IPS-20b (cell line): ENCODE measurements around the gene HOXD13.

ENCODE experiments used
- H3K27ac ChIP-seq: one replicate; pipeline ENCODE4 v1.5.1; 2013; ENCODE audit warnings: low read length
- H3K27me3 ChIP-seq: 2 replicates; pipeline ENCODE4 v1.6.1; 2013; ENCODE audit warnings: mild to moderate bottlenecking, low read length, inconsistent platforms; ENCODE audit not compliant: insufficient read depth
- H3K36me3 ChIP-seq: 2 replicates; pipeline ENCODE4 v1.6.1; 2013; ENCODE audit warnings: low read depth, mild to moderate bottlenecking, inconsistent platforms, low read length, moderate library complexity; ENCODE audit not compliant: insufficient read depth
- H3K4me1 ChIP-seq: 2 replicates; pipeline ENCODE4 v1.6.1; 2013; ENCODE audit warnings: mild to moderate bottlenecking, control low read depth, inconsistent platforms, low read length, moderate library complexity; ENCODE audit not compliant: insufficient read depth
- H3K4me3 ChIP-seq: 2 replicates; pipeline ENCODE4 v1.5.1; 2013; ENCODE audit warnings: mild to moderate bottlenecking, low read length, inconsistent platforms
- H3K9ac ChIP-seq: 2 replicates; pipeline ENCODE4 v1.6.1; 2013; ENCODE audit warnings: low read depth, mild to moderate bottlenecking, inconsistent platforms, low read length, moderate library complexity
- H3K9me3 ChIP-seq: 2 replicates; pipeline ENCODE4 v1.6.1; 2013; ENCODE audit warnings: mild to moderate bottlenecking, low read depth, low read length, inconsistent platforms; ENCODE audit not compliant: insufficient read depth

Gene HOXD13

GRCh38 chr2:176128982-176129796, 36.7 kb downstream of the HOXD13 start, which contains the start of gene HOXD8:
HOXD8 (plus strand) TSS chr2:176129705; CDS start chr2:176130367, 662 bp downstream.
- no peak within 1 kb of the TSS for H3K9ac ChIP-seq
- H3K27me3 ChIP-seq: peaks cover 100% of the 10 kb centered on the region

GRCh38 chr2:176129813-176130146, 37.3 kb downstream of the HOXD13 start:
- H3K9me3 ChIP-seq: peaks cover 2% of the 10 kb centered on the region; the same call in 1 of the 2 replicates
- H3K9ac ChIP-seq: no peak overlapping the region
- H3K4me3 ChIP-seq: no peak overlapping the region
- no peaks in the 10 kb centered on the region for H3K36me3 ChIP-seq
- no peaks in the 10 kb centered on the region; the same call in 1 of the 2 replicates for H3K4me1 ChIP-seq
- H3K27ac ChIP-seq: no peak overlapping the region
- H3K27me3 ChIP-seq: peaks cover 100% of the 10 kb centered on the region

More at GRCh38 chr2:176128982-176129796, 36.7 kb downstream of the HOXD13 start, which contains the start of gene HOXD8:
- H3K27ac ChIP-seq: no peak within 1 kb of the TSS
- 0 out of 2 replicates have a peak within 1 kb of the TSS, but pooled peaks have one; percentile 6 for H3K4me3 ChIP-seq
- peaks cover 2% of the 10 kb centered on the region; the same call in 1 of the 2 replicates for H3K9me3 ChIP-seq
- H3K4me1 ChIP-seq: no peaks in the 10 kb centered on the region; the same call in 1 of the 2 replicates
- no peaks in the 10 kb centered on the region for H3K36me3 ChIP-seq

- Histone ChIP-seq H3K9me3 (peaks cover 2% of the 10 kb centered on the region; the same call in 1 of the 2 replicates), H3K27ac (no peak overlapping the region), H3K27me3 (peaks cover 100% of the 10 kb centered on the region), H3K4me1 (no peaks in the 10 kb centered on the region; the same call in 1 of the 2 replicates), H3K36me3 (no peaks in the 10 kb centered on the region), H3K4me3 (no peak overlapping the region), H3K9ac (no peak overlapping the region)
These were observed 37.8 kb downstream of the HOXD13 start for GRCh38 chr2:176130147-176130956.

- Histone ChIP-seq H3K27ac (no peak overlapping the region), H3K27me3 (peaks cover 100% of the 10 kb centered on the region), H3K36me3 (no peaks in the 10 kb centered on the region), H3K9me3 (peaks cover 2% of the 10 kb centered on the region; the same call in 1 of the 2 replicates), H3K9ac (no peak overlapping the region), H3K4me1 (no peaks in the 10 kb centered on the region; the same call in 1 of the 2 replicates), H3K4me3 (no peak overlapping the region)
These were observed 38.7 kb downstream of the HOXD13 start for GRCh38 chr2:176130957-176131847.

- Histone ChIP-seq H3K4me3 (no peak overlapping the region), H3K4me1 (no peaks in the 10 kb centered on the region; the same call in 1 of the 2 replicates), H3K9me3 (peaks cover 2% of the 10 kb centered on the region; the same call in 1 of the 2 replicates), H3K27me3 (peaks cover 100% of the 10 kb centered on the region), H3K27ac (no peak overlapping the region), H3K9ac (no peak overlapping the region), H3K36me3 (no peaks in the 10 kb centered on the region)
These were observed 39.3 kb downstream of the HOXD13 start for GRCh38 chr2:176131848-176132158.

- H3K4me3 ChIP-seq: no peak overlapping the region
- H3K9ac ChIP-seq: no peak overlapping the region
- H3K9me3 ChIP-seq: peaks cover 2% of the 10 kb centered on the region; the same call in 1 of the 2 replicates
- H3K4me1 ChIP-seq: no peaks in the 10 kb centered on the region; the same call in 1 of the 2 replicates
- peaks cover 100% of the 10 kb centered on the region for H3K27me3 ChIP-seq
- H3K36me3 ChIP-seq: no peaks in the 10 kb centered on the region
- no peak overlapping the region for H3K27ac ChIP-seq
These were observed 40.0 kb downstream of the HOXD13 start for GRCh38 chr2:176132205-176133171.

- Histone ChIP-seq H3K4me3 (no peak overlapping the region), H3K9me3 (peaks cover 2% of the 10 kb centered on the region; the same call in 1 of the 2 replicates), H3K36me3 (no peaks in the 10 kb centered on the region), H3K27me3 (peaks cover 100% of the 10 kb centered on the region), H3K4me1 (no peaks in the 10 kb centered on the region; the same call in 1 of the 2 replicates), H3K9ac (no peak overlapping the region), H3K27ac (no peak overlapping the region)
These were observed 40.9 kb downstream of the HOXD13 start for GRCh38 chr2:176133389-176133788.

GRCh38 chr2:176134035-176134434, 41.5 kb downstream of the HOXD13 start:
- Histone ChIP-seq H3K9ac (no peak overlapping the region), H3K4me1 (no peaks in the 10 kb centered on the region; the same call in 1 of the 2 replicates), H3K36me3 (no peaks in the 10 kb centered on the region), H3K27ac (no peak overlapping the region), H3K27me3 (peaks cover 100% of the 10 kb centered on the region), H3K9me3 (peaks cover 2% of the 10 kb centered on the region; the same call in 1 of the 2 replicates), H3K4me3 (no peak overlapping the region)

GRCh38 chr2:176135035-176135440, 42.5 kb downstream of the HOXD13 start:
- H3K4me1 ChIP-seq: no peaks in the 10 kb centered on the region; the same call in 1 of the 2 replicates
- peaks cover 2% of the 10 kb centered on the region; the same call in 1 of the 2 replicates for H3K9me3 ChIP-seq
- H3K9ac ChIP-seq: no peak overlapping the region
- H3K27me3 ChIP-seq: peaks cover 100% of the 10 kb centered on the region
- H3K36me3 ChIP-seq: no peaks in the 10 kb centered on the region
- H3K4me3 ChIP-seq: no peak overlapping the region
- H3K27ac ChIP-seq: no peak overlapping the region
